Mesendoderm (in vitro differentiated cells): ENCODE measurements around the gene LZTFL1.

Source experiments
- DNase-seq: peaks from one replicate; pipeline ENCODE4 v3.0.0; 2013
- H2AK5ac ChIP-seq: 2 replicates; pipeline ENCODE4 v1.6.1; 2013; ENCODE audit warnings: low read length, inconsistent platforms
- H2BK120ac ChIP-seq: 2 replicates; pipeline ENCODE4 v1.6.1; 2013; ENCODE audit warnings: low read depth, mild to moderate bottlenecking, low read length, moderate library complexity, mixed read lengths
- H2BK15ac ChIP-seq: replicated peaks from 2 replicates; pipeline ENCODE4 v1.6.1; 2013; ENCODE audit warnings: low read depth, mild to moderate bottlenecking, moderate library complexity
- H2BK5ac ChIP-seq: 2 replicates; pipeline ENCODE4 v1.6.1; 2013; ENCODE audit warnings: low read length, inconsistent platforms
- H3K18ac ChIP-seq: 2 replicates; pipeline ENCODE4 v1.6.1; 2013; ENCODE audit warnings: mild to moderate bottlenecking, low read length, mixed read lengths
- H3K23ac ChIP-seq: one replicate; pipeline ENCODE4 v1.6.1; 2013; ENCODE audit warnings: low read length
- H3K27ac ChIP-seq: 2 replicates; pipeline ENCODE4 v1.5.1; 2013; ENCODE audit warnings: low read depth, mild to moderate bottlenecking, inconsistent platforms, low read length, moderate library complexity
- H3K27me3 ChIP-seq: 2 replicates; pipeline ENCODE4 v1.6.1; 2013; ENCODE audit warnings: low read length, control low read depth, mild to moderate bottlenecking, inconsistent platforms; ENCODE audit not compliant: insufficient read depth, poor library complexity
- H3K36me3 ChIP-seq: 2 replicates; pipeline ENCODE4 v1.6.1; 2013; ENCODE audit warnings: low read length, inconsistent platforms; ENCODE audit not compliant: control insufficient read depth, insufficient read depth
- H3K4ac ChIP-seq: one replicate; pipeline ENCODE4 v1.6.1; 2013; ENCODE audit warnings: low read depth, mild to moderate bottlenecking, low read length, moderate library complexity
- H3K4me1 ChIP-seq: 2 replicates; pipeline ENCODE4 v1.6.1; 2013; ENCODE audit warnings: low read depth, low read length, inconsistent platforms; ENCODE audit not compliant: control insufficient read depth
- H3K4me2 ChIP-seq: 2 replicates; pipeline ENCODE4 v1.6.1; 2013; ENCODE audit warnings: low read length
- H3K4me3 ChIP-seq: 2 replicates; pipeline ENCODE4 v1.5.1; 2013; ENCODE audit warnings: mild to moderate bottlenecking, low read length
- H3K56ac ChIP-seq: one replicate; pipeline ENCODE4 v1.6.1; 2013; ENCODE audit warnings: low read length
- H3K79me1 ChIP-seq: 2 replicates; pipeline ENCODE4 v1.6.1; 2013; ENCODE audit warnings: low read length, inconsistent platforms
- H3K79me2 ChIP-seq: 2 replicates; pipeline ENCODE4 v1.6.1; 2013; ENCODE audit warnings: mild to moderate bottlenecking, low read length; ENCODE audit not compliant: control insufficient read depth, insufficient read depth
- H3K9ac ChIP-seq: 2 replicates; pipeline ENCODE4 v1.6.1; 2013; ENCODE audit warnings: low read length, inconsistent platforms
- H4K5ac ChIP-seq: one replicate; pipeline ENCODE4 v1.6.1; 2013; ENCODE audit warnings: low read length
- H4K8ac ChIP-seq: one replicate; pipeline ENCODE4 v1.6.1; 2013; ENCODE audit warnings: low read depth, mild to moderate bottlenecking, control low read depth, low read length, moderate library complexity
- WGBS: extraction: QIAGEN DNeasy Blood & Tissue Kit; methylation state at CpG from one replicate; pipeline ENCODE4 v1.1.7; 2013; ENCODE audit warnings: low lambda C conversion rate, missing lambda C conversion rate; ENCODE audit not compliant: insufficient coverage; ENCODE audit errors: extremely low coverage; 5-methylcytosine and 5-hydroxymethylcytosine counted together

LZTFL1 gene

GRCh38 chr3:45885979-45886705, 44.2 kb upstream of the LZTFL1 start, which contains the start of gene CCR9:
CCR9 (plus strand) TSS chr3:45886543; CDS start chr3:45894934, 8,391 bp downstream.
- Histone ChIP-seq H3K56ac (no peak within 1 kb of the TSS), H3K4me1 (no peaks in the 10 kb centered on the region), H3K9ac (no peak within 1 kb of the TSS), H2BK5ac (no peak within 1 kb of the TSS), H3K18ac (no peak within 1 kb of the TSS), H3K36me3 (no peaks in the 10 kb centered on the region), H3K79me2 (no peaks in the 10 kb centered on the region), H3K4me2 (no peak within 1 kb of the TSS), H2BK120ac (no peak within 1 kb of the TSS), H4K5ac (no peak within 1 kb of the TSS), H2AK5ac (no peak within 1 kb of the TSS), H3K23ac (no peak within 1 kb of the TSS), H2BK15ac (no peak within 1 kb of the TSS), H3K27ac (no peak within 1 kb of the TSS), H4K8ac (no peak within 1 kb of the TSS), H3K4me3 (no peak within 1 kb of the TSS), H3K27me3 (no peaks in the 10 kb centered on the region), H3K79me1 (no peaks in the 10 kb centered on the region), H3K4ac (no peak within 1 kb of the TSS)
- no peak for DNase-seq
- WGBS, result no CpG with 5 or more reads among the region's 9 CpGs

- Histone ChIP-seq H3K4ac (no peak overlapping the region), H4K8ac (no peak overlapping the region), H4K5ac (no peak overlapping the region), H3K56ac (no peak overlapping the region), H3K23ac (no peak overlapping the region), H3K79me2 (no peaks in the 10 kb centered on the region), H3K18ac (no peak overlapping the region), H2BK120ac (no peak overlapping the region), H3K36me3 (no peaks in the 10 kb centered on the region), H3K79me1 (no peaks in the 10 kb centered on the region), H3K4me2 (no peak overlapping the region), H3K4me3 (no peak overlapping the region), H3K4me1 (no peaks in the 10 kb centered on the region), H2AK5ac (no peak overlapping the region), H3K27me3 (no peaks in the 10 kb centered on the region), H3K9ac (no peak overlapping the region), H2BK15ac (no peak overlapping the region), H3K27ac (no peak overlapping the region), H2BK5ac (no peak overlapping the region)
- DNase-seq, result no peak
- WGBS, result no CpG with 5 or more reads among the region's 23 CpGs
Observed at GRCh38 chr3:45884368-45885201, 42.7 kb upstream of the LZTFL1 start.

GRCh38 chr3:45881078-45882022, 39.4 kb upstream of the LZTFL1 start:
- Histone ChIP-seq H3K18ac (no peak overlapping the region), H2BK5ac (no peak overlapping the region), H4K5ac (no peak overlapping the region), H3K56ac (no peak overlapping the region), H4K8ac (no peak overlapping the region), H3K4me3 (no peak overlapping the region), H3K27ac (no peak overlapping the region), H2BK15ac (no peak overlapping the region), H3K23ac (no peak overlapping the region), H3K36me3 (no peaks in the 10 kb centered on the region), H3K79me2 (no peaks in the 10 kb centered on the region), H3K9ac (no peak overlapping the region), H2AK5ac (no peak overlapping the region), H3K4me2 (no peak overlapping the region), H2BK120ac (no peak overlapping the region), H3K4ac (no peak overlapping the region), H3K79me1 (no peaks in the 10 kb centered on the region), H3K4me1 (no peaks in the 10 kb centered on the region), H3K27me3 (no peaks in the 10 kb centered on the region)
- WGBS, result no CpG with 5 or more reads among the region's 8 CpGs
- DNase-seq, result peak; percentile 6

- H3K36me3 ChIP-seq, result no peaks in the 10 kb centered on the region
- no peak overlapping the region for H3K56ac ChIP-seq
- no peak overlapping the region for H4K8ac ChIP-seq
- no peak overlapping the region for H4K5ac ChIP-seq
- no peak overlapping the region for H3K18ac ChIP-seq
- H2BK15ac ChIP-seq, result no peak overlapping the region
- no peak overlapping the region for H3K4ac ChIP-seq
- no peak overlapping the region for H2AK5ac ChIP-seq
- H3K79me1 ChIP-seq, result no peaks in the 10 kb centered on the region
- H3K27me3 ChIP-seq, result no peaks in the 10 kb centered on the region
- H3K4me2 ChIP-seq, result no peak overlapping the region
- H3K4me3 ChIP-seq, result no peak overlapping the region
- WGBS, result no CpG with 5 or more reads among the region's 3 CpGs
- no peaks in the 10 kb centered on the region for H3K79me2 ChIP-seq
- DNase-seq, result no peak
- H3K27ac ChIP-seq, result no peak overlapping the region
- H3K9ac ChIP-seq, result no peak overlapping the region
- no peak overlapping the region for H3K23ac ChIP-seq
- H3K4me1 ChIP-seq, result no peaks in the 10 kb centered on the region
- H2BK5ac ChIP-seq, result no peak overlapping the region
- H2BK120ac ChIP-seq, result no peak overlapping the region
Observed at GRCh38 chr3:45880725-45881077, 38.8 kb upstream of the LZTFL1 start.

GRCh38 chr3:45878124-45878523, 36.2 kb upstream of the LZTFL1 start:
- Histone ChIP-seq H3K79me1 (no peaks in the 10 kb centered on the region), H3K9ac (no peak overlapping the region), H3K4ac (no peak overlapping the region), H3K4me2 (no peak overlapping the region), H3K4me1 (no peaks in the 10 kb centered on the region), H3K27ac (no peak overlapping the region), H2BK120ac (no peak overlapping the region), H2AK5ac (no peak overlapping the region), H3K36me3 (no peaks in the 10 kb centered on the region), H3K4me3 (no peak overlapping the region), H3K27me3 (no peaks in the 10 kb centered on the region), H3K56ac (no peak overlapping the region), H3K79me2 (no peaks in the 10 kb centered on the region), H3K23ac (no peak overlapping the region), H4K5ac (no peak overlapping the region), H2BK5ac (no peak overlapping the region), H4K8ac (no peak overlapping the region), H3K18ac (no peak overlapping the region), H2BK15ac (no peak overlapping the region)
- no CpG with 5 or more reads among the region's 2 CpGs for WGBS
- DNase-seq, result no peak
